ENCODE measurements around the gene LPIN1.
"Not testable (repeated sequence)": the region's sequence is repeated elsewhere in the genome, so short reads cannot be mapped to it uniquely, and the experiment has no call there.

The LPIN1 gene

GRCh38 chr2:11745613-11746375, 638 bp upstream of the LPIN1 start:
- no peak for DNase-seq

GRCh38 chr2:11746807-11747459, 501 bp downstream of the LPIN1 start:
- peak in 1 of 2 experiments; percentile 30 for DNase-seq

GRCh38 chr2:11748018-11748860, 1.8 kb downstream of the LPIN1 start:
- DNase-seq = no peak

- no peak for DNase-seq
These were observed 2.6 kb downstream of the LPIN1 start for GRCh38 chr2:11748861-11749645.

- DNase-seq = no peak
These were observed 3.4 kb downstream of the LPIN1 start for GRCh38 chr2:11749646-11750349.

GRCh38 chr2:11750422-11750821, 4.0 kb downstream of the LPIN1 start:
- DNase-seq = no peak

- DNase-seq = no peak
These were observed 4.5 kb downstream of the LPIN1 start for GRCh38 chr2:11750917-11751316.

- DNase-seq = no peak
These were observed 6.5 kb downstream of the LPIN1 start for GRCh38 chr2:11752906-11753305.

GRCh38 chr2:11753452-11753885, 7.0 kb downstream of the LPIN1 start:
- DNase-seq = peak in 1 of 2 experiments; percentile 16

GRCh38 chr2:11753886-11754699, 7.7 kb downstream of the LPIN1 start:
- DNase-seq = peak in 1 of 2 experiments; percentile 63

- DNase-seq = no peak
These were observed 8.2 kb downstream of the LPIN1 start for GRCh38 chr2:11754700-11755015.

- DNase-seq = no peak
These were observed 10.7 kb downstream of the LPIN1 start for GRCh38 chr2:11757101-11757500.

- no peak for DNase-seq
These were observed 11.8 kb downstream of the LPIN1 start for GRCh38 chr2:11758187-11758586.

- no peak for DNase-seq
These were observed 12.2 kb downstream of the LPIN1 start for GRCh38 chr2:11758647-11759046.

GRCh38 chr2:11759182-11759975, 12.9 kb downstream of the LPIN1 start:
- not testable (repeated sequence) for DNase-seq

GRCh38 chr2:11761259-11761658, 14.8 kb downstream of the LPIN1 start:
- DNase-seq = no peak

GRCh38 chr2:11762031-11762430, 15.6 kb downstream of the LPIN1 start:
- no peak for DNase-seq

- no peak for DNase-seq
These were observed 16.5 kb downstream of the LPIN1 start for GRCh38 chr2:11762799-11763461.

GRCh38 chr2:11764359-11764758, 17.9 kb downstream of the LPIN1 start:
- no peak for DNase-seq

- DNase-seq = no peak
These were observed 18.5 kb downstream of the LPIN1 start for GRCh38 chr2:11764920-11765319.

Measured in SW 1271 (cell line).